Osteoblast (primary cell): ENCODE data around the gene FAM210B. TPM values are rescaled to one million over a fixed set of nuclear protein-coding genes. Genes with fewer than 3 reads are reported as not detected.
A peak's percentile ranks its signal among the peaks of the same experiment; 100 is the strongest.

ENCODE experiments used
- DNase-seq: peaks from one replicate; pipeline ENCODE4 v3.0.0; 2011; ENCODE audit warnings: low spot score, mixed read lengths; ENCODE audit not compliant: insufficient read length; ENCODE audit errors: missing footprints
- H2AFZ ChIP-seq: 2 replicates; pipeline ENCODE4 v1.6.0; 2011; ENCODE audit warnings: mild to moderate bottlenecking, low read length
- H3K27ac ChIP-seq: 2 replicates; pipeline ENCODE4 v1.5.1; 2011; ENCODE audit warnings: mild to moderate bottlenecking, low read depth, low read length, moderate library complexity
- H3K27me3 ChIP-seq: 2 replicates; pipeline ENCODE4 v1.6.0; 2012; ENCODE audit warnings: mild to moderate bottlenecking, control low read depth, inconsistent platforms, low read length, moderate library complexity; ENCODE audit not compliant: insufficient read depth
- H3K36me3 ChIP-seq: 2 replicates; pipeline ENCODE4 v1.5.1; 2011; ENCODE audit warnings: mild to moderate bottlenecking, low read length, control low read depth, moderate library complexity; ENCODE audit not compliant: insufficient read depth
- H3K4me1 ChIP-seq: 2 replicates; pipeline ENCODE4 v1.5.1; 2011; ENCODE audit warnings: mild to moderate bottlenecking, low read length, control low read depth, moderate library complexity; ENCODE audit not compliant: insufficient read depth
- H3K4me2 ChIP-seq: 2 replicates; pipeline ENCODE4 v1.6.0; 2011; ENCODE audit warnings: mild to moderate bottlenecking, low read length; ENCODE audit not compliant: insufficient read depth
- H3K4me3 ChIP-seq: fragments of 200-600 bp; sonication (generic); 3 replicates; pipeline ENCODE4 v1.5.1; 2012; ENCODE audit warnings: mild to moderate bottlenecking, low read length, inconsistent platforms; ENCODE audit not compliant: insufficient read depth
- H3K79me2 ChIP-seq: 2 replicates; pipeline ENCODE4 v1.6.0; 2012; ENCODE audit warnings: mild to moderate bottlenecking, low read length, control low read depth, inconsistent platforms; ENCODE audit not compliant: insufficient read depth
- H3K9me3 ChIP-seq: 2 replicates; pipeline ENCODE4 v1.5.1; 2011; ENCODE audit warnings: low read depth, low read length, control low read depth
- H4K20me1 ChIP-seq: 2 replicates; pipeline ENCODE4 v1.6.0; 2012; ENCODE audit warnings: mild to moderate bottlenecking, low read length, control low read depth; ENCODE audit not compliant: insufficient read depth
- total RNA-seq: library from RNA; depleted of rRNA; stranded (reverse); fragments of >200 nt; gene quantifications from 2 replicates; pipeline ENCODE4 v1.2.3, GENCODE V29; 2012
- TF ChIP-seq, protein P1 (sequence below): IDR thresholded peaks from 2 replicates; pipeline ENCODE4 v1.5.1; 2011; ENCODE audit warnings: mild to moderate bottlenecking, low read depth, low read length, moderate library complexity; ENCODE audit errors: extremely low read depth

Gene FAM210B
- total RNA-seq, 1 donor, result 69.5 TPM

DNA sequence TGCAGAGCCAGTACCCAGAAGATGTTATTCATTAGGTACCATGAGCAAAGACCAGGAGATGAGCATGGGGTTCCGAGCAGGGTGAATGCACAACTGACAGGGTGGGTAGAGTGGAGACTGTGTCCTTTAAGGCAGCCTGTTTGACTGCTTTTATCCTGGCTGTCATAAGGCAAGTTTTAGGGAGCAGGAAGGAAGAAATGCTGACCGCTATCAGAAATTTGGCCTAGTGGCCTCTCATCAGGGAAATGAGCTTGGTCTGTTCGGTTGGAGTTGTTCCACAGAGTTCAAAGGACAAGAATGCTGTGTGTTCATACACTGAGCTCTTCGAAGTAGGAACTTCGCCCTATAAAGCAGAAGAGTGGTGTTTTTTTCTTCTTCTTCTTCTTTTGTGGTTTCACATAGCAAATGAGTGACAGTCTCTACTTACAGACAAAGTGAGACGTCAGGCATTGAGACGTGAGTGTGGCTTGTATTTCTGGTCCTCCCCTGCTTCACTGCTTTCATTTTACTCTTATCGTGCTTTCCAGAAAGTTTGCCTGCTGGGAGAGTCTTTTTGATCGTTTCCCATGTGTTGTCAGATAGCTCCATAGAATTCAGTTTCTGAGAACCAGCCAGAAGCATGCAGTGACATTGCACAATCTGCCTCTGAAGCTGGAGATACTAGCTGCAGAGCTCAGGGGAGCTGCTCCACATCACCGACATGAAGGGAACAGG, 53.1 kb downstream of the FAM210B start, which contains the start of gene CASS4:
TSS of gene CASS4 (plus strand) at position 502 of the 714 bp plus-strand sequence. CDS start at position 701, 199 bp downstream.
- H3K27ac ChIP-seq, result peak within 1 kb of the TSS; percentile 6
- DNase-seq, result no peak
- H3K36me3 ChIP-seq, result peaks cover 17% of the 10 kb centered on the region
- no peak within 1 kb of the TSS for H3K4me3 ChIP-seq
- H4K20me1 ChIP-seq, result no peaks in the 10 kb centered on the region
- TF ChIP-seq, protein P1, sequence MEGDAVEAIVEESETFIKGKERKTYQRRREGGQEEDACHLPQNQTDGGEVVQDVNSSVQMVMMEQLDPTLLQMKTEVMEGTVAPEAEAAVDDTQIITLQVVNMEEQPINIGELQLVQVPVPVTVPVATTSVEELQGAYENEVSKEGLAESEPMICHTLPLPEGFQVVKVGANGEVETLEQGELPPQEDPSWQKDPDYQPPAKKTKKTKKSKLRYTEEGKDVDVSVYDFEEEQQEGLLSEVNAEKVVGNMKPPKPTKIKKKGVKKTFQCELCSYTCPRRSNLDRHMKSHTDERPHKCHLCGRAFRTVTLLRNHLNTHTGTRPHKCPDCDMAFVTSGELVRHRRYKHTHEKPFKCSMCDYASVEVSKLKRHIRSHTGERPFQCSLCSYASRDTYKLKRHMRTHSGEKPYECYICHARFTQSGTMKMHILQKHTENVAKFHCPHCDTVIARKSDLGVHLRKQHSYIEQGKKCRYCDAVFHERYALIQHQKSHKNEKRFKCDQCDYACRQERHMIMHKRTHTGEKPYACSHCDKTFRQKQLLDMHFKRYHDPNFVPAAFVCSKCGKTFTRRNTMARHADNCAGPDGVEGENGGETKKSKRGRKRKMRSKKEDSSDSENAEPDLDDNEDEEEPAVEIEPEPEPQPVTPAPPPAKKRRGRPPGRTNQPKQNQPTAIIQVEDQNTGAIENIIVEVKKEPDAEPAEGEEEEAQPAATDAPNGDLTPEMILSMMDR, result no peak
- peaks cover 8% of the 10 kb centered on the region for H3K4me1 ChIP-seq
- H3K27me3 ChIP-seq, result no peaks in the 10 kb centered on the region
- peak within 1 kb of the TSS; percentile 2 for H3K4me2 ChIP-seq
- peak within 1 kb of the TSS; percentile 41 for H2AFZ ChIP-seq
- no peaks in the 10 kb centered on the region for H3K9me3 ChIP-seq
- no peaks in the 10 kb centered on the region for H3K79me2 ChIP-seq

DNA sequence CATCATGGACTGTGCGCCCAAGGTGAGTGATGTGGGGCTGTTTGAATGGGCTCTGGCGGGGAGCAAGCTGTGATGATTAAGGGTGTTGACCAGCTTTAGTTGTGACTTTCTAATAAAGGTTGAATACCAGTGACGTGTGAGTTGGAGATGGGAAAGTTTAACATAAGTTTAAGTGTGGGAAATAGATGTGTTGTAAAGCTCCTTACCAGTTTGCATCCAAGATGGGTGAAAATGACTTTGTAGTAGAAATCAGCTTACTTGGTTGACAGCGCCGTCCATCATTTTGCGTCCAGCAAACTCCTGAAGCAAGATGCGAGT, 53.7 kb downstream of the FAM210B start:
- TF ChIP-seq, protein P1, result no peak
- Histone ChIP-seq H3K79me2 (no peaks in the 10 kb centered on the region), H3K4me1 (peaks cover 9% of the 10 kb centered on the region), H3K4me3 (no peak overlapping the region), H4K20me1 (no peaks in the 10 kb centered on the region), H3K4me2 (peak overlapping the region; percentile 2), H3K27me3 (no peaks in the 10 kb centered on the region), H3K9me3 (no peaks in the 10 kb centered on the region), H2AFZ (peak overlapping the region; percentile 41), H3K27ac (peak overlapping the region; percentile 6), H3K36me3 (peaks cover 12% of the 10 kb centered on the region)
- no peak for DNase-seq

DNA sequence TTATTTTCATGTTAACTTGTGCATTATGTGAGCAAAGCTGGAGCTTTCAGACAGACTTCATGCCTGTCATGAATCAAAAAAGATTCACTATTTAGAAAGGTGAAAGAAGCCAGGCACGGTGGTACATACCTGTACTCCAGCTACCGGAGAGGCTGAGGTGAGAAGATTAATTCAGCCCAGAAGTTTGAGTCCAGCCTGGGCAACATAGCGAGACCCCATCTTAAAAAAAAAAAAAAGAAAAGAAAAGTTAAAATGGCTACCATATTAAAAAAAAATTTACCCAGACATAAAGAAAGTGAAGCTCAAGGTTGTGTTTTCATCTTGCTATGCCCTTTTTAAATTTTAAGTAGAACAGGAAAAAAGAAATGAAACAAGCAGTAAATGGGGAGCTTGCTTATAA, 54.2 kb downstream of the FAM210B start:
- no peaks in the 10 kb centered on the region for H4K20me1 ChIP-seq
- H3K36me3 ChIP-seq, result peaks cover 7% of the 10 kb centered on the region
- TF ChIP-seq, protein P1, result no peak
- no peaks in the 10 kb centered on the region for H3K9me3 ChIP-seq
- no peak overlapping the region for H2AFZ ChIP-seq
- DNase-seq, result no peak
- peak overlapping the region; percentile 6 for H3K27ac ChIP-seq
- no peak overlapping the region for H3K4me3 ChIP-seq
- peaks cover 14% of the 10 kb centered on the region for H3K4me1 ChIP-seq
- H3K27me3 ChIP-seq, result no peaks in the 10 kb centered on the region
- H3K79me2 ChIP-seq, result no peaks in the 10 kb centered on the region
- no peak overlapping the region for H3K4me2 ChIP-seq

DNA sequence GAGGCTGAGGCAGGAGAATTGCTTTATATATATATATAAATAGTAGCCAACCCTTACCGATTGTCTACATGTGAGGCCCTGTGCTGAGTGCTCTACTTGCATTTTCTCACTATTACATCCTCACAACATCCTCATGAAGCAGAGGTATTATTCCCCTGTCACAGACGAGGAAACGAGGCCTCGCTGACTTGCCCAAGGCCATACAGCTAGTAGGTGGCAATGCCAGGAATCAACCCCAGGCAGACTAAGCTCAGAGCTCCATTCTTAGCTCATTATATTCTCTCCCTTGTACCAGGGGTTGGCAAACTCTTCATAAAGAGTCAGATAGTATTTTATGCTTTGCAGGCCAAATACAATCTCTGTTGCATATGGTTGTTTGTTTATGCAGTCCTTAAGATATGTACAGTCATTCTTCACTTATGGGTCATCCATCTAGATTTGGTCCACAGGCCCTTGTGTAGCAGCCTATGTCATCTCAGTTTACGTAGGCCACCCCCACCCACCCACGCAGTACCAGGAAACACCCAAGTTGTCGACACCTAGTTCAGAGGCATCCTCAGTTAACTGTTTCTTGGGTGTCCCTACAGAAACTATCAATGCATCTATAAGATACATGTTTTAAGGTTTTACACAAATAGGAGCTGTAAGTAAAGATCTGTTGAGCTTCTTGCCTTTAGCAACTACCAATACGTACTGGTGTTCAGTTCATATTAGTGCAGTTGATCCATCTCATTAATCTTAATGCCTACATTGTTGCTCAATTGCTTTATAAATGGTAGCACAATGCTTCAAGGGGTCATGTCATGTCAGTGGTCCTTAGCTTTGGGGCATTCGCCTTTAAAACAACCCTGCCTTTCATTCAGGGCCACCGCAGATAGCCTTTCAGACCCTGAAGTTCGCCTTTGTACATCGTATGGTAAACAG, 56.3 kb downstream of the FAM210B start:
- H2AFZ ChIP-seq, result peak overlapping the region; percentile 60
- H3K9me3 ChIP-seq, result no peaks in the 10 kb centered on the region
- no peaks in the 10 kb centered on the region for H4K20me1 ChIP-seq
- no peaks in the 10 kb centered on the region for H3K79me2 ChIP-seq
- no peak overlapping the region for H3K4me3 ChIP-seq
- peaks cover 3% of the 10 kb centered on the region for H3K36me3 ChIP-seq
- peak overlapping the region; percentile 20 for H3K4me2 ChIP-seq
- peaks cover 27% of the 10 kb centered on the region for H3K4me1 ChIP-seq
- H3K27me3 ChIP-seq, result no peaks in the 10 kb centered on the region
- H3K27ac ChIP-seq, result peak overlapping the region; percentile 67
- DNase-seq, result no peak
- TF ChIP-seq, protein P1, result no peak
